IPS-NIHi7 (cell line): ENCODE data around the gene PLIN1.
A peak's percentile ranks its signal among the peaks of the same experiment; 100 is the strongest.

ENCODE experiments used
- DNase-seq: peaks from one replicate; pipeline ENCODE4 v3.0.0; 2012; ENCODE audit warnings: mixed read lengths; ENCODE audit errors: extremely low spot score

The PLIN1 gene

GRCh38 chr15:89628806-89629715 lies 50.1 kb downstream of the PLIN1 start:
- DNase-seq: peak; percentile 18

- DNase-seq: peak; percentile 10
Measured at GRCh38 chr15:89628301-89628700, 50.9 kb downstream of the PLIN1 start.

GRCh38 chr15:89627256-89627970 lies 51.8 kb downstream of the PLIN1 start:
- DNase-seq: peak; percentile 9

- DNase-seq: peak; percentile 8
Measured at GRCh38 chr15:89625716-89626115, 53.5 kb downstream of the PLIN1 start.

- DNase-seq: no peak
Measured at GRCh38 chr15:89623165-89623564, 56.0 kb downstream of the PLIN1 start.

- DNase-seq: no peak
Measured at GRCh38 chr15:89621547-89621946, 57.6 kb downstream of the PLIN1 start.

GRCh38 chr15:89616228-89616627 lies 62.9 kb downstream of the PLIN1 start:
- DNase-seq: no peak

GRCh38 chr15:89615135-89615534 lies 64.0 kb downstream of the PLIN1 start:
- DNase-seq: no peak
